K562 (cell line): ENCODE measurements around the gene SLC16A13. TPM values are rescaled to one million over a fixed set of nuclear protein-coding genes. Genes with fewer than 3 reads are reported as not detected.
A peak's percentile ranks its signal among the peaks of the same experiment; 100 is the strongest.

Source experiments
- ARID2 ChIP-seq: fragments of 450-650 bp; IDR thresholded peaks from 2 replicates; pipeline ENCODE4 v1.6.1; 2017; ENCODE audit warnings: antibody characterized with exemption, mild to moderate bottlenecking
- BRCA1 ChIP-seq, 2 experiments: fragments of 450-650 bp in 1 of 2; sonication (generic) in 1 of 2; formaldehyde crosslinking in 1 of 2; IDR thresholded peaks; 2 replicates each; pipeline versions ENCODE4 v1.5.0 to v1.6.1; 2017 to 2020; ENCODE audit warnings: mild to moderate bottlenecking in 1 of 2, missing genetic modification reagents in 1 of 2
- DMBX1 ChIP-seq: fragments of 250-450 bp; sonication (Bioruptor Pico); IDR thresholded peaks from 2 replicates; pipeline ENCODE4 v1.8.0; 2022; ENCODE audit warnings: inconsistent platforms, mild to moderate bottlenecking, moderate library complexity, borderline replicate concordance
- ELF2 ChIP-seq: fragments of 250-450 bp; sonication (Bioruptor Pico); IDR thresholded peaks from 2 replicates; pipeline ENCODE4 v1.5.0; 2021; ENCODE audit warnings: mild to moderate bottlenecking
- FOXM1 ChIP-seq, 2 experiments: fragments of 450-650 bp in 1 of 2; sonication (generic) in 1 of 2; formaldehyde crosslinking in 1 of 2; IDR thresholded peaks; 2 replicates each; pipeline versions ENCODE4 v1.6.1 to v1.9.0; 2017 to 2022; ENCODE audit warnings: low read depth in 2 of 2, mild to moderate bottlenecking in 2 of 2, missing genetic modification reagents in 1 of 2, moderate library complexity in 1 of 2
- HDAC3 ChIP-seq: fragments of 450-650 bp; IDR thresholded peaks from 2 replicates; pipeline ENCODE4 v1.6.1; 2018; ENCODE audit warnings: borderline replicate concordance, mild to moderate bottlenecking, moderate library complexity; ENCODE audit not compliant: partially characterized antibody
- HSF4 ChIP-seq: fragments of 250-450 bp; sonication (Bioruptor Pico); IDR thresholded peaks from 2 replicates; pipeline ENCODE4 v2.1.2; 2022; ENCODE audit warnings: mild to moderate bottlenecking, moderate library complexity, borderline replicate concordance
- POLR2AphosphoS2 ChIP-seq: IDR thresholded peaks from 2 replicates; pipeline ENCODE4 v1.6.1; 2012; ENCODE audit warnings: low read length, improper control_type of control experiment
- POLR3A ChIP-seq: IDR thresholded peaks from 2 replicates; pipeline ENCODE4 v1.6.1; 2011; ENCODE audit warnings: borderline replicate concordance, mild to moderate bottlenecking, moderate library complexity; ENCODE audit not compliant: insufficient read length, insufficient read depth; ENCODE audit errors: extremely low read depth
- POU5F1 ChIP-seq: fragments of 150-350 bp; IDR thresholded peaks from 2 replicates; pipeline ENCODE4 v1.6.1; 2014; ENCODE audit warnings: borderline replicate concordance, low read length, low read depth, mild to moderate bottlenecking; ENCODE audit not compliant: partially characterized antibody
- SRSF1 ChIP-seq: fragments of 200-400 bp; formaldehyde crosslinking; IDR thresholded peaks from 2 replicates; pipeline ENCODE4 v1.6.1; 2017; ENCODE audit warnings: mild to moderate bottlenecking, low read depth, low read length, moderate library complexity
- U2AF1 ChIP-seq: fragments of 200-400 bp; formaldehyde crosslinking; optimal IDR thresholded peaks from 2 replicates; pipeline ENCODE3; 2017; ENCODE audit warnings: mild to moderate bottlenecking, low read depth, low read length, moderate library complexity
- polyA plus RNA-seq, 8 experiments: library from polyadenylated mRNA; depleted of rRNA in 4 of 8; stranded (reverse) in 5 of 8; unstranded in 3 of 8; fragments of >200 nt; fragmentation: Nextera tagmentation in 2 of 8; fragmentation: Illumina TruSeq in 1 of 8; extraction: Ambion mirVana in 2 of 8; extraction: Trizol in 1 of 8; gene quantifications; 2 replicates each; pipeline versions ENCODE4 v1.2.1 to v1.2.3, GENCODE V29; 2011 to 2014; ENCODE audit warnings: inconsistent platforms in 1 of 8, missing spikeins in 1 of 8
- total RNA-seq, 7 experiments: library from RNA; depleted of rRNA in 6 of 7; stranded (reverse); fragments of >200 nt in 6 of 7; fragmentation: Illumina TruSeq in 2 of 7; extraction: Trizol in 2 of 7; gene quantifications; 2 replicates each; pipeline versions ENCODE4 v1.2.1 to v1.2.3, GENCODE V29; 2011 to 2021; ENCODE audit warnings: low replicate concordance in 1 of 7
- TF ChIP-seq, protein P1 (sequence below): fragments of 450-650 bp; formaldehyde crosslinking; IDR thresholded peaks from 2 replicates; pipeline ENCODE4 v1.4.0; 2020; ENCODE audit warnings: mild to moderate bottlenecking, moderate library complexity
- TF ChIP-seq, protein P2 (sequence below), 2 experiments: fragments of 450-650 bp; IDR thresholded peaks; 2 replicates each; pipeline ENCODE4 v1.6.1; 2018; ENCODE audit warnings: mild to moderate bottlenecking in 2 of 2, low read depth in 1 of 2; ENCODE audit not compliant: partially characterized antibody in 2 of 2
- TF ChIP-seq, protein P3 (sequence below), 2 experiments: fragments of 450-650 bp in 1 of 2; IDR thresholded peaks; 2 replicates each; pipeline ENCODE4 v1.6.1; 2011 to 2017; ENCODE audit warnings: low read depth in 2 of 2, antibody characterized with exemption in 1 of 2, borderline replicate concordance in 1 of 2, low read length in 1 of 2, mild to moderate bottlenecking in 1 of 2, mixed read lengths in 1 of 2; ENCODE audit not compliant: control insufficient read depth in 1 of 2

The SLC16A13 gene
- total and polyA plus RNA-seq, 9 of the 15 experiments (the other 6 are each of a cell fraction or from before 2014, with no cell fraction given), result 0.04 to 5.6 (median 0.87) TPM

GRCh38 chr17:7035591-7036368, at the start of gene SLC16A13 (continued):
- no peak for TF ChIP-seq BRCA1 (IDR thresholded peaks at IDR 0.05)
- TF ChIP-seq BRCA1 (CRISPR knock-in tag; IDR thresholded peaks at IDR 0.05), result no peak
- peak; percentile 12 for TF ChIP-seq POU5F1
- TF ChIP-seq, protein P1, sequence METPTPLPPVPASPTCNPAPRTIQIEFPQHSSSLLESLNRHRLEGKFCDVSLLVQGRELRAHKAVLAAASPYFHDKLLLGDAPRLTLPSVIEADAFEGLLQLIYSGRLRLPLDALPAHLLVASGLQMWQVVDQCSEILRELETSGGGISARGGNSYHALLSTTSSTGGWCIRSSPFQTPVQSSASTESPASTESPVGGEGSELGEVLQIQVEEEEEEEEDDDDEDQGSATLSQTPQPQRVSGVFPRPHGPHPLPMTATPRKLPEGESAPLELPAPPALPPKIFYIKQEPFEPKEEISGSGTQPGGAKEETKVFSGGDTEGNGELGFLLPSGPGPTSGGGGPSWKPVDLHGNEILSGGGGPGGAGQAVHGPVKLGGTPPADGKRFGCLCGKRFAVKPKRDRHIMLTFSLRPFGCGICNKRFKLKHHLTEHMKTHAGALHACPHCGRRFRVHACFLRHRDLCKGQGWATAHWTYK (CRISPR knock-in tag), result peak; percentile 49; the same call in 1 of the 2 replicates
- TF ChIP-seq HSF4, result no peak
- no peak for TF ChIP-seq ARID2
- no peak for TF ChIP-seq U2AF1
- TF ChIP-seq, protein P2, sequence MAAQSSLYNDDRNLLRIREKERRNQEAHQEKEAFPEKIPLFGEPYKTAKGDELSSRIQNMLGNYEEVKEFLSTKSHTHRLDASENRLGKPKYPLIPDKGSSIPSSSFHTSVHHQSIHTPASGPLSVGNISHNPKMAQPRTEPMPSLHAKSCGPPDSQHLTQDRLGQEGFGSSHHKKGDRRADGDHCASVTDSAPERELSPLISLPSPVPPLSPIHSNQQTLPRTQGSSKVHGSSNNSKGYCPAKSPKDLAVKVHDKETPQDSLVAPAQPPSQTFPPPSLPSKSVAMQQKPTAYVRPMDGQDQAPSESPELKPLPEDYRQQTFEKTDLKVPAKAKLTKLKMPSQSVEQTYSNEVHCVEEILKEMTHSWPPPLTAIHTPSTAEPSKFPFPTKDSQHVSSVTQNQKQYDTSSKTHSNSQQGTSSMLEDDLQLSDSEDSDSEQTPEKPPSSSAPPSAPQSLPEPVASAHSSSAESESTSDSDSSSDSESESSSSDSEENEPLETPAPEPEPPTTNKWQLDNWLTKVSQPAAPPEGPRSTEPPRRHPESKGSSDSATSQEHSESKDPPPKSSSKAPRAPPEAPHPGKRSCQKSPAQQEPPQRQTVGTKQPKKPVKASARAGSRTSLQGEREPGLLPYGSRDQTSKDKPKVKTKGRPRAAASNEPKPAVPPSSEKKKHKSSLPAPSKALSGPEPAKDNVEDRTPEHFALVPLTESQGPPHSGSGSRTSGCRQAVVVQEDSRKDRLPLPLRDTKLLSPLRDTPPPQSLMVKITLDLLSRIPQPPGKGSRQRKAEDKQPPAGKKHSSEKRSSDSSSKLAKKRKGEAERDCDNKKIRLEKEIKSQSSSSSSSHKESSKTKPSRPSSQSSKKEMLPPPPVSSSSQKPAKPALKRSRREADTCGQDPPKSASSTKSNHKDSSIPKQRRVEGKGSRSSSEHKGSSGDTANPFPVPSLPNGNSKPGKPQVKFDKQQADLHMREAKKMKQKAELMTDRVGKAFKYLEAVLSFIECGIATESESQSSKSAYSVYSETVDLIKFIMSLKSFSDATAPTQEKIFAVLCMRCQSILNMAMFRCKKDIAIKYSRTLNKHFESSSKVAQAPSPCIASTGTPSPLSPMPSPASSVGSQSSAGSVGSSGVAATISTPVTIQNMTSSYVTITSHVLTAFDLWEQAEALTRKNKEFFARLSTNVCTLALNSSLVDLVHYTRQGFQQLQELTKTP (IDR thresholded peaks at IDR 0.05; ENCODE audit: low read depth in 1 of 2, partially characterized antibody in 2 of 2), result peak in 1 of 2 experiments; percentile 47
- TF ChIP-seq FOXM1 (IDR thresholded peaks at IDR 0.05; ENCODE audit: low read depth), result no peak
- no peak for TF ChIP-seq FOXM1 (CRISPR knock-in tag; IDR thresholded peaks at IDR 0.05; ENCODE audit: low read depth)
- TF ChIP-seq ELF2 (CRISPR knock-in tag), result no peak
- no peak for TF ChIP-seq HDAC3
- TF ChIP-seq POLR2AphosphoS2, result peak; percentile 45; the same call in 1 of the 2 replicates
- TF ChIP-seq SRSF1, result no peak
- TF ChIP-seq, protein P3, sequence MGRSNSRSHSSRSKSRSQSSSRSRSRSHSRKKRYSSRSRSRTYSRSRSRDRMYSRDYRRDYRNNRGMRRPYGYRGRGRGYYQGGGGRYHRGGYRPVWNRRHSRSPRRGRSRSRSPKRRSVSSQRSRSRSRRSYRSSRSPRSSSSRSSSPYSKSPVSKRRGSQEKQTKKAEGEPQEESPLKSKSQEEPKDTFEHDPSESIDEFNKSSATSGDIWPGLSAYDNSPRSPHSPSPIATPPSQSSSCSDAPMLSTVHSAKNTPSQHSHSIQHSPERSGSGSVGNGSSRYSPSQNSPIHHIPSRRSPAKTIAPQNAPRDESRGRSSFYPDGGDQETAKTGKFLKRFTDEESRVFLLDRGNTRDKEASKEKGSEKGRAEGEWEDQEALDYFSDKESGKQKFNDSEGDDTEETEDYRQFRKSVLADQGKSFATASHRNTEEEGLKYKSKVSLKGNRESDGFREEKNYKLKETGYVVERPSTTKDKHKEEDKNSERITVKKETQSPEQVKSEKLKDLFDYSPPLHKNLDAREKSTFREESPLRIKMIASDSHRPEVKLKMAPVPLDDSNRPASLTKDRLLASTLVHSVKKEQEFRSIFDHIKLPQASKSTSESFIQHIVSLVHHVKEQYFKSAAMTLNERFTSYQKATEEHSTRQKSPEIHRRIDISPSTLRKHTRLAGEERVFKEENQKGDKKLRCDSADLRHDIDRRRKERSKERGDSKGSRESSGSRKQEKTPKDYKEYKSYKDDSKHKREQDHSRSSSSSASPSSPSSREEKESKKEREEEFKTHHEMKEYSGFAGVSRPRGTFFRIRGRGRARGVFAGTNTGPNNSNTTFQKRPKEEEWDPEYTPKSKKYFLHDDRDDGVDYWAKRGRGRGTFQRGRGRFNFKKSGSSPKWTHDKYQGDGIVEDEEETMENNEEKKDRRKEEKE (IDR thresholded peaks at IDR 0.05; ENCODE audit: borderline replicate concordance in 1 of 2, control insufficient read depth in 1 of 2, low read depth in 2 of 2, low read length in 1 of 2), result no peak
- TF ChIP-seq POLR3A, result no peak
- no peak for TF ChIP-seq DMBX1
